ENCODE results near the gene SYT9.
"Not testable (repeated sequence)": the region's sequence is repeated elsewhere in the genome, so short reads cannot be mapped to it uniquely, and the experiment has no call there.

Gene SYT9

GRCh38 chr11:7275133-7275532, 23.4 kb downstream of the SYT9 start:
- no peak for DNase-seq

GRCh38 chr11:7278314-7278917, 26.7 kb downstream of the SYT9 start:
- DNase-seq, result no peak

- no peak for DNase-seq
Observed at GRCh38 chr11:7279676-7280075, 28.0 kb downstream of the SYT9 start.

GRCh38 chr11:7281079-7281478, 29.4 kb downstream of the SYT9 start:
- DNase-seq, result no peak

GRCh38 chr11:7281809-7282208, 30.1 kb downstream of the SYT9 start:
- DNase-seq, result no peak

- DNase-seq, result no peak
Observed at GRCh38 chr11:7286178-7286577, 34.5 kb downstream of the SYT9 start.

GRCh38 chr11:7291100-7291829, 39.6 kb downstream of the SYT9 start:
- no peak for DNase-seq

GRCh38 chr11:7292922-7293321, 41.2 kb downstream of the SYT9 start:
- no peak for DNase-seq

- no peak for DNase-seq
Observed at GRCh38 chr11:7299393-7299792, 47.7 kb downstream of the SYT9 start.

GRCh38 chr11:7300281-7300680, 48.6 kb downstream of the SYT9 start:
- no peak for DNase-seq

GRCh38 chr11:7303146-7303545, 51.4 kb downstream of the SYT9 start:
- DNase-seq, result no peak

- no peak for DNase-seq
Observed at GRCh38 chr11:7306900-7307299, 55.2 kb downstream of the SYT9 start.

- no peak for DNase-seq
Observed at GRCh38 chr11:7307836-7308235, 56.1 kb downstream of the SYT9 start.

- DNase-seq, result no peak
Observed at GRCh38 chr11:7311903-7312302, 60.2 kb downstream of the SYT9 start.

- peak; percentile 9 for DNase-seq
Observed at GRCh38 chr11:7314811-7315604, 63.3 kb downstream of the SYT9 start.

- no peak for DNase-seq
Observed at GRCh38 chr11:7319501-7319900, 67.8 kb downstream of the SYT9 start.

- DNase-seq, result no peak
Observed at GRCh38 chr11:7320306-7320705, 68.6 kb downstream of the SYT9 start.

GRCh38 chr11:7321473-7322450, 70.1 kb downstream of the SYT9 start:
- no peak for DNase-seq

- peak; percentile 47 for DNase-seq
Observed at GRCh38 chr11:7332451-7332850, 80.7 kb downstream of the SYT9 start.

- DNase-seq, result no peak
Observed at GRCh38 chr11:7332962-7333361, 81.3 kb downstream of the SYT9 start.

- DNase-seq, result not testable (repeated sequence)
Observed at GRCh38 chr11:7335442-7335841, 83.7 kb downstream of the SYT9 start.

- no peak for DNase-seq
Observed at GRCh38 chr11:7341551-7341950, 89.8 kb downstream of the SYT9 start.

Measured in NCI-H345 (cell line).